OCI-LY1 (cell line): ENCODE data around the gene MYOZ3.

Source experiments
- CTCF ChIP-seq: fragments of 200-600 bp; sonication (generic), shearing (Covaris generic); IDR thresholded peaks from 2 replicates; pipeline ENCODE4 v1.5.1; 2017; ENCODE audit warnings: mild to moderate bottlenecking, antibody characterized with exemption, low read length, moderate library complexity, mixed read lengths
- EZH2 ChIP-seq: fragments of 200-600 bp; sonication (generic), shearing (Covaris generic); IDR thresholded peaks from 2 replicates; pipeline ENCODE4 v1.8.0; 2017; ENCODE audit warnings: borderline replicate concordance, mixed run types, mild to moderate bottlenecking, antibody characterized with exemption, low read length, moderate library complexity, mixed read lengths

DNA sequence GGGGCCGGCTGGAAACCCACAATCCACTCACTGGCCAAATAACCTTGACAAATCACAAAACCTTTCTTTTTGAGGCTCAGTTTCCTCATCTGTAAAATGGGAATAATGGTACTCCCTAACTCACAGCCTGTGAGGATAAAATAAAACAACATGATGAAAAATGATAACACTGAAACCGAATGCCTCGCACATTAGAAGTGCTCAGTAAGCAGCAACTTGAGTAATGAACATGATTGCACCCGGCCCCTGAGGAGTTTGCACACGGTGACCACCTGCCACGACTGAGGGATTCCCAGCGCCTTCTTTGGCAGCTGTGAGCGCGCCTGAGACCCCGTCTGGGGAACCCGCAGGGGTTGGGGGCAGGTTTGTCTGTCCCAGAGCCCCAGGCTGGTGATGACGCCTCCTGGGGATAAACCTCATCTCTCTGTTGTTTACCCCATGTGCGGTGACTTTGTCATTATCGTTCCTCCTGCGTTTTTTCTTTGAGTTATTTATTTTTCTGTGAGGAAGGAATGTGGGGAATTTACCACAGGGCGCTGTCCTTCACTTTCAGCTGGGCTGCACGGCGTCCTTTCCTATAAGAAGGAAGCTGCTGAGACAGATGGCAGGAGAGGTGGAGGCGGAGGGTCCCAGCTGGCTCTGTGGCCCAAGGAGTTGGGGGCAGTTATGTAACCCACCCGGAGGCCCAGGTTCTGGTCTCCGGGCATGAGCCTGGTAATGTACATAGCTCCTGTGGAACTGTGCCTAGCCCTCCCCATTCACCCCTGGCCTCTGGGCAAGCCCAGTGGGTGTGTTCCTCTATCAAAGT, 23.6 kb upstream of the MYOZ3 start:
- TF ChIP-seq CTCF = no peak
- TF ChIP-seq EZH2 = no peak
